GM12891 (cell line): ENCODE data around the gene PCNA.

ENCODE experiments used
- POLR2A ChIP-seq: IDR thresholded peaks from 2 replicates; pipeline ENCODE4 v1.6.1; 2011; ENCODE audit warnings: low read depth, low read length, control low read depth
- POLR2AphosphoS5 ChIP-seq: IDR thresholded peaks from 2 replicates; pipeline ENCODE4 v1.6.1; 2011; ENCODE audit warnings: low read depth, low read length, control low read depth
- TAF1 ChIP-seq: IDR thresholded peaks from 2 replicates; pipeline ENCODE4 v1.6.1; 2011; ENCODE audit warnings: low read depth, low read length, control low read depth

- TF ChIP-seq POLR2A (no peak), TAF1 (no peak), POLR2AphosphoS5 (no peak)
These were observed 3.1 kb upstream of the PCNA start for GRCh38 chr20:5122873-5123260.
